ENCODE data around the gene TIRAP. TPM values are rescaled to one million over a fixed set of nuclear protein-coding genes. Genes with fewer than 3 reads are reported as not detected.

Gene TIRAP
- 10 to 100 TPM in 1 of 2 donors, 1 to 10 TPM in 1; 9.2 to 11.4 TPM for total RNA-seq
- 5.8 TPM for polyA plus RNA-seq (2013, experiment 1 of 2)
- 5.9 TPM for polyA plus RNA-seq (2013, experiment 2 of 2)
- long read RNA-seq, experiment 1, partial matches to known transcripts: 0 of 2 reads
- long read RNA-seq, experiment 1, other reads (novel, unspliced or antisense): 1 of 2 reads
- long read RNA-seq, experiment 2, partial matches to known transcripts: 0 of 3 reads
- long read RNA-seq, experiment 2, other reads (novel, unspliced or antisense): 2 of 3 reads
- long read RNA-seq, experiment 3, partial matches to known transcripts: 1 of 9 reads
- long read RNA-seq, experiment 3, other reads (novel, unspliced or antisense): 6 of 9 reads
- long read RNA-seq, experiment 4, partial matches to known transcripts: 2 of 5 reads
- long read RNA-seq, experiment 4, other reads (novel, unspliced or antisense): 2 of 5 reads

- Mint-ChIP-seq H3K4me3 (peak within 1 kb of the TSS; percentile 78), H3K36me3 (ENCODE audit: low read depth) (peaks cover 4% of the 10 kb centered on the region), H3K27ac (peak within 1 kb of the TSS; percentile 83), H3K9me3 (no peaks in the 10 kb centered on the region), H3K4me1 (peaks cover 10% of the 10 kb centered on the region), H3K27me3 (ENCODE audit: insufficient read depth) (peaks cover 1% of the 10 kb centered on the region)
- no peak within 1 kb of the TSS for H3K27ac ChIP-seq (ENCODE audit: low read depth, low read length)
- peak; percentile 63 for TF ChIP-seq CTCF (conservative IDR thresholded peaks at IDR 0.05)
- H3K27me3 ChIP-seq (ENCODE audit: control insufficient read depth, insufficient read depth, low read length, poor library complexity, severe bottlenecking): peaks cover 4% of the 10 kb centered on the region
- H3K4me3 ChIP-seq (ENCODE audit: low read length): peak within 1 kb of the TSS; percentile 87
- peak; percentile 84 for DNase-seq
- 1 to 3% methylated on average over 32 to 82 of the region's 82 CpGs for WGBS, 2 experiments (ENCODE audit: insufficient coverage in 1 of 2, insufficient read length in 1 of 2)
- no peaks in the 10 kb centered on the region for H3K4me1 ChIP-seq (ENCODE audit: control insufficient read depth, insufficient read depth, low read length)
- H3K9ac ChIP-seq (ENCODE audit: extremely low read depth, low read length, poor library complexity, severe bottlenecking): peak within 1 kb of the TSS; percentile 44
- no peaks in the 10 kb centered on the region for H3K9me3 ChIP-seq (ENCODE audit: control insufficient read depth, low read length)
- H3K36me3 ChIP-seq (ENCODE audit: control insufficient read depth, insufficient read depth, low read length): no peaks in the 10 kb centered on the region
Observed at GRCh38 chr11:126282736-126283591, at the start of gene TIRAP. TIRAP (plus strand) TSS chr11:126283093; CDS start chr11:126290895, 7,802 bp downstream.

GRCh38 chr11:126233391-126233790 is 49.5 kb upstream of the TIRAP start:
- Mint-ChIP-seq H3K4me3 (no peak overlapping the region), H3K9me3 (no peaks in the 10 kb centered on the region)

More at GRCh38 chr11:126233391-126233790, 49.5 kb upstream of the TIRAP start:
- TF ChIP-seq CTCF (conservative IDR thresholded peaks at IDR 0.05): no peak
- Histone ChIP-seq H3K9me3 (ENCODE audit: control insufficient read depth, low read length) (no peaks in the 10 kb centered on the region), H3K9ac (ENCODE audit: extremely low read depth, low read length, poor library complexity, severe bottlenecking) (no peak overlapping the region), H3K27me3 (ENCODE audit: control insufficient read depth, insufficient read depth, low read length, poor library complexity, severe bottlenecking) (no peaks in the 10 kb centered on the region), H3K27ac (ENCODE audit: low read depth, low read length) (no peak overlapping the region), H3K4me1 (ENCODE audit: control insufficient read depth, insufficient read depth, low read length) (no peaks in the 10 kb centered on the region), H3K36me3 (ENCODE audit: control insufficient read depth, insufficient read depth, low read length) (peaks cover 32% of the 10 kb centered on the region), H3K4me3 (ENCODE audit: low read length) (no peak overlapping the region)
- Mint-ChIP-seq H3K4me1 (peaks cover 2% of the 10 kb centered on the region), H3K27me3 (ENCODE audit: insufficient read depth) (no peaks in the 10 kb centered on the region), H3K36me3 (ENCODE audit: low read depth) (peaks cover 33% of the 10 kb centered on the region), H3K27ac (no peak overlapping the region)
- DNase-seq: no peak
- 97% methylated on average over 3 of the region's 4 CpGs; no CpG with 5 or more reads in 1 of the 2 experiments for WGBS, 2 experiments (ENCODE audit: insufficient coverage in 1 of 2, insufficient read length in 1 of 2)

Data from endodermal cell (in vitro differentiated cells).